Fibroblast of upper back skin (primary cell): ENCODE data around the gene C1orf105.
A peak's percentile ranks its signal among the peaks of the same experiment; 100 is the strongest.

ENCODE experiments used
- DNase-seq: peaks from one replicate; pipeline ENCODE4 v3.0.0-alpha.2; 2013

Gene C1orf105

DNA sequence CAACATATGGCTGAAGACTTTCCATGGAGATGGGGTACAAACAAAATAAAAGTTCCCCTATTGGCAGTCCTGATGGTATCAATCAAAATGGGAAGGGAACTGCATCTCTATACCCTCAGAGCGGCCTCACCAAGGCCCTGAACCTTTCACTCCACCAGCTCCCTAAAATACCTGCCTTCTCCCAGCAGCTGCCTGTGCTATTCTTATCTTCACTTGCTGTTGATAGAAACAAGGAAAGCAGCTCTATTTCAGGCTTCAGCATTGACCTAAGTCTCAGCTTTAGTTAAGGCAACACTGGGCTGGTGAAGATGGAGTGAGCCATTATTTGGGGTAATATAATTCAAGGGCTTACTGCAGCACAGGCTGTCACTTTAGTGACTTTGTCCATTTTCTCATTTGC is 45.1 kb downstream of the C1orf105 start:
- DNase-seq: no peak

DNA sequence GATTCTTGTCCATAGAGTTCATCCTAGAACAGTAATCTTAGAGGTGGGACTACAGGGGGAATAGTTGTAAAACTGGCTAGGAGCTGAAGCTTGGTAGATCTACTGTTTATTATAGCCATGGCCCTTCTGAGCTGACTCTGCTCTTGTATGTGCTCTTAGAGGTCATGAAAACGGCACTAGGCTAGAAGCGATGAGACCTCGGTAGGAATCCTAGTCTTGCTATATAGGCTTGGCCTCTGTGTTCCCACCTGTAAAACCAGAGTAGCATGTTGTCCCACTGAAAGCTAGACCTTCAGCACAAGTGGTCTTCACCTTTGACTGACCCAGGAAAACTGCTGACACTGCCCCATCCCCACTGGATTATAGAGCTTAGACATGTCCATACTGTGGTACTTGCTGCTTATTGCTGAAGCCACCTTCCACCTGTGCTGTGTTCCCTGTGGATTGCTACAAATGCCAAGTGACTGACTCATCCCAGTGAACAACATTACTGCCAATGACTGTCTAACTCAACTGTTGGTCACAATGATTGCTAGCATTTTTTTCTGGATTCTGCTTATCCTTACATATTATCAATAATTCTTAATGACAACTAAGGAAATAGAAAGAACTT is 46.4 kb downstream of the C1orf105 start:
- DNase-seq: no peak

DNA sequence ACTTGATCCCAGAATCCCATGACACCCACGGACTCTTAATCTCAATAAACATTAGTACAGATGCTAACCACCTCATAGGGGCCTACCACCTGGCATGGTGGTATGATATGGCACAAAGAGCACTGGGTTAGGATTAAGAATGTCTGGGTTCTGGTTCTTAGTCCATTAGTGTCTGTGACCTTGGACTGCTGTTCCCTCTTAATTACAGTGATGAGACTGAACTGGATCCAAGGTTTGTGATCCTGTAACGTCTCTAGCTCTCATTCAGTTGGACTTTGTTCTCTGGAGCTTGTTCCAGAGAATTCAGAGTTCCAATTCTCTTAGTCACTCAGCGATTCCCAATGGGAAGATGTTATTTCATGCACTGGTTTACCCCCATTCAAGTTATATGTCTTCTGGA is 47.0 kb downstream of the C1orf105 start:
- DNase-seq: no peak

DNA sequence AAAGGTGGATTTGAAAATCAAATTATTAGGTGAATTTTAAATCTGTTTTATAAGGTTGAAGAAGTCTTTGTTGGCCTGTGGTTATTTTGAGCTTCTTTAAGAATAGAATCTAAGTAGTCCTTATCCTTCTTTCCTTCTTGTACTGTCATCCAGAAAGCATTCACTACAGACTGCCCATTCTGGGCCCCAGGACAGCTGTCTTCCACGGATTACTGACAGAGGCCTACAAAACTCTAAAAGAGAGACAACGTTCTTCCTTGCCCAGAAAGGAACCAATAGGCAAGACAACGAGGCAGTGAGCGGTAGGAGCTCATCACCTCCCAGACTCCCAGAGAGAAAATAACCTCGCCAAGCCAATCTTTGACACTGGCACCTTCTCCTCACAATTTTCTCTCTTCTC is 47.8 kb downstream of the C1orf105 start:
- no peak for DNase-seq

DNA sequence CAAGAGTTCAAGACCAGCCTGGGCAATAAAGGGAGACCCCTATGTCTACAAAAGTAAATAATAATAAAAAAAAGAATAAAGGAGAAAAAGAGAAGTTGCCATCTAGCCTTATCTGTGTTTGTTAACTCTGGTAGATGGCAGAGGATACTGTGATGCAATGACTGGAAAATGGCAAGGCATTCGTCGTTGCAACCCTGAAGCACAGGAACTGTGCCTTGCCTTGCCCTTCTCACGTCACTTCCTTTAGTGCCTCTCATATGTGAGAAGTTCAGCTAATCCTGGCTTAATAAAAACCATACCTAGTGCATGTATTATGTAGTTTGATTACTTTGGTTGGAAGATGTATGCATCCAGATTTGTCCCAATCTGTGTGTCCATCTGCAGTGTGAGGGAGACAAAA is 49.2 kb downstream of the C1orf105 start:
- no peak for DNase-seq

DNA sequence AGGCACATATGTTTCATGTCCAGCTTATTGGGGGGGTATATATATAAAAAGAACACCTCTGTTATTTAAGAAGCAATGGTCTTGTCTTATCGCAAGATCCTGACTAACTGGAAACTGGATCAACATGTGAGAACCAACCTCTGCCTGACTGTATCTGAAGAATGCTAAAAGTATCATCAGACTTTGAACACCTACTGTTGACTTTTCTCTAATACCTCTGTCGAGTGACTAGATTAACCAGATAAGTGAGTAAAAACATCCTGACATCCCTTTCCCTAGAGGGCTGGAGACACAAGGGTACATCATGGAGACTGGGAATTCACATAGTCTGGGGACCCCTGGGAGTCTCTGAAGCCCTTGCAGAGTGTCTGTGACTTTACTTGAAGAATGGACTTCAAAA is 49.7 kb downstream of the C1orf105 start:
- no peak for DNase-seq

DNA sequence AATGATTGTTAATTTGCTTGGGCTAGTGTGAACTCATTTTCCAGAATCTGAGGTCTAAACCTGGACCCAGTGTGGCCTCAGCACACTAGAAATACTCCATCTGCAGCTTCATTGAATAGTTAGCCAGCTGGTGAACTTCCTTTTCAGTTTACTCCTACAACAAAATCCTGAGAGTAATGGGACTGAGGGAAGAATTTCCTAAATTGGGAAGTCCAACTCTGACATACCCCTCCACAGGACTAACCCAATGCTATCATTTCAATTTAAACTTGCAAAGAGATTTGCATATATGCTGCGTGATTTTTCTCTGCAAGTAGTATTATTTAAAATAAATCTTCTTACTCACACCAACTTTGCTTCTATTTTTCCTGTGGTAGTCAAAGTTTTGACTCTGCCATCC is 51.2 kb downstream of the C1orf105 start:
- DNase-seq: no peak

DNA sequence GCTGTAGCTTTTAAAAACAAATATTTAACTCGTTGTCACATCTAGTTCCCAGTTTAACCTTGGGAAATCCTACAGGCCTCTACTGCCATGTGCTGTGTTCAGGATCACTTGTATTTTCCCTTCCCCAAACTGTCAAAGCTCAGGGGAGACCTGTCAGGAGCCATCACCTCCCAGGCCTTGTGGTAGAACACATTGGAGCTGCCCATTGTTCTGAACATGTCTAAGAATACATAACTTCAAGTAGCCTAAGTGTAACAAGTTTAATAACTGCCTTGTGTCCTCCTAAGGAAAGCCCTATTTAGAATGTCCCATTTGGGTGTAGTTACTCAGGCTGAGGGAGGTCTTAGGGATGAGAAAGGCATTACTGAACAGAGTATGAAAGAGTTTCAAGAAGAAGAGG is 52.0 kb downstream of the C1orf105 start:
- no peak for DNase-seq

DNA sequence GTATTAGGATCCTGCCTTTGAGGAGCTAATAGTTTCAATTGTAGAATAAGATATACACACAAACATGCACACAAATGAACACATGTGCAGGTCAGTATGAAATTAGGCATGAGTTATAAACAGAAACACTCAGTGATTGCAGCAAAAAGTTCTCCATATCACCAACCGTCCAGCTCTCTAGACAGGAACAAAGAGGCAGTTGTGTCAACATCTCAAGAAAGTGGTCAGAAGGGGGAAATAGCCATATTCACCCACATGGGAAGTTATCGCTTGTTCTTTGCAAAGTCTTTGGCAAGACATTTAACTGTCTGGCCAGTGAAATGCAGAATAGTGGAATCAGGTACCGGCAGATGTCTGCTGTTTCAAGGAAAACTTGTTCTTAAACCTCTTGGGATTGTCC is 52.8 kb downstream of the C1orf105 start:
- DNase-seq: no peak

DNA sequence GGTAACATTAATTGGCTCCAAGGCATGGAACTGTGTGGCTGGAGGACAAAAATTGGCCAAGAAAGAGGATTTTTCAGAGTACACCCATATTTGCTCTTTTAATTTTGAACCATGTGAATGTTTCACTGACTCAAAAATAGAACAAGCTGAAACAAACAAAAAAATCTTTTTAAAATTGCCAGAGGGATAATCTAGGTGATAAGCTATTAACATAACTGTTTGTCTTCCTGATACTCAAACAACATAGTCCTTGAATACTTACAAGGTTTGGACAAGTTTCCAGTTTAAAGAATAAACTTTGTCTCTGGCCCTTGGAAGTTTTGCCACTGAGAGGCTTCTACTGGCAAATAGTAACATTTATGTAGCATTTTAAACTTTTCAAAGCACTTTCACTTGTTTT is 53.4 kb downstream of the C1orf105 start:
- no peak for DNase-seq

DNA sequence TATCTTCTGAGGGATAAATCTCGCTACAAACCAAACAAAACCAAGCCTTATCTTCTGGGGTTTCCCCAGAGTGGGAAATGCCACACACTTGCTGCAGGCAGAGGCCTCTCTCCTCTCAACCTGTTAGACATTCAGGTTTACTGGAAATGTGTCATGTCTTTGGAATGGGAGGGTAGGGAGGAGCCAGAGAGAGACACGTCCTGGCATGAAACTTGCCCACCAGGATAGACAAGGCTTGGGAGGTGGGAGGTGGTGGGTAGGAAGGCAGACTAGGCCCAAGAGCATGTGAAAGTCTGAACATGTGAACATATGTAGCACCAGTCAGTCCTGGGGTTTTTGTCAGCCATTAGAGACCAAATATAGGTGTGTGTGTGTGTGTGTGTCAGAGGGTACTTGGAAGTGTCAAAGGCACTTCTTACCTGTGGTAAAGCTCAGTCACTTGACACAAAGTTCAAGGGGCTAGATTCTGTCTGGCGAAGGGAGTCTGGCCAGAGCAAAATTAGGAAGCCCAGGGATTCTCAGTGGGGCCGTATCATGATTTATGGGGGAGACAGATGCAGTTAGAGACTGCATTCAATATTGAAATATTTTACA is 55.8 kb downstream of the C1orf105 start:
- DNase-seq: no peak

DNA sequence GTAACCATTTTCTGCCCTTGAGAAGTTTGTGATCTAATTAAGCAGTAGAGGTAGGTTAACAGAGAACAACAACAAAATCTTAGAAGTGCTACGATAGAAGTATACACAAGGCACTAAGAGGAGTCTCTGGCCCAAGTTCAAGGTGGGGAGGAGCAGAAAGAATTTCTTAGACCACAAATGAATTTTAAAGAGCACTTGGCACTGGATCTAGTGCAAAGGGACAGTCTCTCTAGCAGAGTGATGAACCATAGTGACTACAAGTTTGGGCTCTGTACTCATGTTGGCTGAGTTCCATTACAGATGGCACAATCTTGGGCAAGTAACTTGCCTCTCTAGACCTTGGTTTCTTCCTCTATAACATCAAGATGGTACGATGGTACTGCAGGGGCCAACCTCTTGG is 56.7 kb downstream of the C1orf105 start:
- DNase-seq: no peak

DNA sequence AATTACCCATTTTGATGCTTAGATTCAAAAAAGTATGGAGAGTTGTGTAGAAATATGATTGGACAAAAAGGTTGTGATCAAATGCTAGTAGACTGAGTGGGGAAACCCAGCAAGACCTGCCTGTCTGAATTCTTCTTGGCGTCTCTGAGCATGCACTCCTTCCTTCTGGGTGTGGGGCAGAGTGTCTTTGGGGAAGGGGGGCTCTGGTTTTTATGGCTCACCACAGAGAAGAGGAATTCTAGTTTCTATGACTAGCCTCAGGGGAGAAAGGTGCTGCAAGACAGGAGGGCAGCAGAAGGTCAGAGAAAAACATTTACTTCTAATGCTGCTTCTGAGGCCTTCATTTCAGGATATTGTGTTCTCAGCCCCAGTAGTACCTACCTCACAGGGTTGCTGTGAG is 57.3 kb downstream of the C1orf105 start:
- no peak for DNase-seq

DNA sequence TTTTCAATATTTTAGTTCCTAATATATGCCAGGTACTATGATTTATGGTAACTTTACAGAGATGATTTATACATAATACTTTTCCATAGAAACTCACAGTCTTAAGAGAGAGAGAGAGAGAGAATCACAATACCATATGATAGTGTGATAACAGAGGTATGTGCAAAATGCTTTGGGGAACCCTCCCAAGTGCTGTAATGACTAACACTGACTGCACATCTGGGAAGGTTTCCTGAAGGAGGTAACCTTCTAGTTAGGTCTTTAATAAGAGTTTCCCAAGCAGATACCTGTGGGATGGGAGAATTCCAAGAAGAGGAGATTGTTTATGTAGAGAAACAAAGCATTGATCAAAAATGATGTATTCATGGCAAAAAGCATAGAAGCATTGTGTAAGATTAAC is 58.0 kb downstream of the C1orf105 start:
- DNase-seq: peak; percentile 8

DNA sequence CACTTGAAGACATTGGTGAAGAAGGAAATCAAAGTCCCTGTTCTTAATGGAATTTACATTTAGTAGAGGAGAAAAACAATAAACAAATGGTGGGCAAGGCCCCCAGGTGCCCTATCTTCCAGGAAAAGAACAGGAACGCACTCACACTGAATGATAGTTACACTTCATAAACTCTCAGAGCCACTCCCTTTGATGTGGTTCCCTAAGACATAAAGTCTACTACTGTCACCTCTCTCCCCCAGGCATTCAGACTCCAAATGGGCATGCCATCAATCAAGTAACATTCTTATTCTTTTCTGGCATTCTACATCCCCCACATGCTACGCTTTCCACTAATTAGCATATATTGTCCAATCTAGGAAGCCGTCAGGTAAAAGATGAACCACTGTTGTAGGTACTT is 59.9 kb downstream of the C1orf105 start:
- no peak for DNase-seq

DNA sequence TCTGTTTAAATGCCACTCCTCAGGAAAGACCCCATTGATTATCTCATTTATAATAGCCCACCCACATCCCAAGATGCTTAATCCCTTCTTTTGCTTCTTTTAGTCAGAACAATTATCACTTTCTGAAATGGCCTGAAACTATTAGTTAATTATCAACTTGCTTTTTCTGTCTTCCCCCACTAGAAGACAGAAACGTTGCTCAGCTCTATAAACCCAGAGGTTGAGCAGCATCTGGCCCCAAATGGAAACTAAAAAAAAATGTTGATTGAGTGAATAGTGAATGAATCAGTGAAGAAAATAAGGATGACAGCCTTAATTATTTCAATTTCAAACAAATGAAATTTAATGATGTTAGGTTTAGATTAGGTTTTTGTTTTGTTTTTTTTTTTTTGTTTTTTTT is 61.6 kb downstream of the C1orf105 start:
- DNase-seq: no peak

DNA sequence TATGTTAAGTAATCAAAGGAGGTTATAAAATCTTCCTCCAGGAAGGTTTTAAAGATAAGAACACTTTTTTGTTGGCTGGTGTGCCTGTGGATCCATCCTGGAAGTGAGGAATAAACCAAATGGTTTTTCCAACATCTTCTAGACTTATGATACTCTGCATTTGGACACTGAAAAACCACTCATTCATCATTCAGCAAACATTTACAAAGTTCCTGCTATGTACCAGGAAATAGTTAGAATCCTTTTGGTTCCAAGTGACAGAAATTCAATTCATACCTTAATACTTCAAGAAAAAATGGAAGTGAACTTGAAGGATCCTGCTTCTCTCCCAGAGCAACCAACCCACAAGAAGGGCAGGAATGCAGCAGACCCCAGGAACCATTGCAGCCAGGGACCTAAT is 63.0 kb downstream of the C1orf105 start:
- DNase-seq: peak; percentile 5

DNA sequence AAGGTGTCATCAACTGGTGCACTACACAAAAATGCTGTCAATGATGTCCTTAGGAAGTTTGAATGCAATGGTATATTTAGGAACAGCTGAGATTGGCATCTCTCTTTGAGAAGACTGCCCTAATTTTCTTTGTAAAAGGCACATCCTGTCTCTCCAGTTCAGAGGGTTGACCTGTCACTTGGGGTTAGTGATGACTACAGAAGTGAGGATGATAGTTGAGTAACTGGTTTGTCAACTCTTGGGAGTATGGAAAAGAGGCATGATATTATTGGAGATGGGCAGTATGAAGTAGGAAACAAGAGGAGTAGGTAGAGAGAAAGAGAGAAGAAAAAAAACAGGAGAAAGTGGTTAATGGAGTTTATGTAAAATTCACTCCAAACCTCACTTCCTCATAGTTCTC is 63.8 kb downstream of the C1orf105 start:
- DNase-seq: no peak

DNA sequence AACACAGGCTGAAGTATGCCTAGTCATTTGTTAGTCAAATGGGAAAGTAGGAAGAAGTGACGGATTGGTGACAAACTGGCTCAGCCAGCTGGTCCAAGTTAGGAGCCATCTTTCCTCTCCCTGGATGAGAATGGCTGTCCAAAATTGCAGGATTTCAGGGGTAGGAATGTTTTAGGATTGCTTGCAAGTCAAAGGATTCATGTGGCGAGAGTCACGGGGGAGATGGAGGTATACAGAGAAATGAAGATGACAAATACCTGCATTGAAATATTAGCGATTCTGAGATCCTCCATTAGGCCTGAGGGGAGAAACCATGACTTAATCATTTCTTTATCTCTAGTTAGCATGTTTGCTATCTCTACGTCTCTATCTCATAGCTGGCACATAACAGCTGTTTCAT is 65.1 kb downstream of the C1orf105 start:
- DNase-seq: no peak

DNA sequence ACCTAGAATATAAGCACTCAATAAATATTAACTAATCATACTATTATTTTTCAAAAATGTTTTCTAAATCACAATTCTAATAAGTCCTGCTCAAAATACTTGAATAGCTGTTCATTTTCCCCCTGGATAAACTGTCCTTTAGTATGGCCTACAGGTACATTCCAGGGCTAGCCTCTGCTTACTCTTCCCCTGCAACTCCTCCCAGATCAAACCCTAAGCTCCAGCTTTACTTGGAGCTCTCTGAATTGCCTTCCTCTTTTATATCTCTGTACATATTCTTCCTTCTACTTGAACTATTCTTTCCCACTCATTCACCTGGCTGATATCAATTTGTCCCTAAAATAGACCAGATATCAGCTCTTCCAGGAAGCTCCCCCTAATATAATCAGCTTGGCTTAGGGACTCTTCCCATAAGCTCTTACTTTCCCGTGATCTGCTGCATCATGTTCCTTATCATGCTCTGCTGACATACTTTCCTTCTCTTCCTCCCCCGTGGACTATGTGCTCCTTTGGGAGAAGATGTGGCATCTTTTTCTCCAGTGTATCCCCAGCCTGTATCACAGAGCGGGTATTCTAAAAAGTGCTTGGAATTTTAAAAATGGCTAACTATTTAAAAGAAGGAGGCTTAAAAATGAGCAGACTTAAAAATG is 66.4 kb downstream of the C1orf105 start:
- DNase-seq: no peak

DNA sequence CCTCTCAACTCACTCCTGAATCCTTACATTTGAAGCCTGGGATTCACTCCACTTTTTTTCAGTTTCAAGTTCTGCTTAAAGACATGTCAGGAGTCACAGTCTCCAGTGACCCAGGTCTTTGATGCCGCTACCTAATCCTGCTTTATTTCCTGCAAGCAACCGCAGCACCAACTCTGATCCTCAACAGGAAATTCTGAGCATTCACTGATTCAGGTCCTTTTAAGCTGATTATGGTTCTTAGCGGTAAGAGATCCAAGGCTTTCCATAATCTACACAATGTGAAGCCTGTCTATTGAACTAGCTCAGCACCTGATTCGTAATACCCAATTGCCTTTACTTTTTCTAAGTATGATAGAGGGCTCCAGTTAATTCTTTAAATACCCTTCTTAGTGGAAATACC is 67.1 kb downstream of the C1orf105 start:
- DNase-seq: no peak

DNA sequence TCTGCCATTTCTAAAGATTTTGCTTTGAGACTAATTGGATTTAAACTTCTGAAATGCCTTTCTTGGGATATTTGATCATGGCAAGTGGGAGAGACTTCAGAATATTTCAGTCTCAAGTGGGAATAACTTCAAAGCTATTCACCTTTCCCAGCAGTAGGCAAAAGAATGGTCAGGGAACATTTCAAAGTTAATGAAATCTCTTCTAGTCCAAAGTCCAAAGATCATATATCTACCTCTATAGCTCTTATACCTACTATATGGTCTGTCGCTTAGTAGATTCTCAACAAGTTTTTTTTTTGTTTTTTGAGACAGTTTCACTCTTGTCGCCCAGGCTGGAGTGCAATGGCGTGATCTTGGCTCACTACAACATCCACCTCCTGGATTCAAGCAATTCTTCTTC is 67.9 kb downstream of the C1orf105 start:
- DNase-seq: no peak

DNA sequence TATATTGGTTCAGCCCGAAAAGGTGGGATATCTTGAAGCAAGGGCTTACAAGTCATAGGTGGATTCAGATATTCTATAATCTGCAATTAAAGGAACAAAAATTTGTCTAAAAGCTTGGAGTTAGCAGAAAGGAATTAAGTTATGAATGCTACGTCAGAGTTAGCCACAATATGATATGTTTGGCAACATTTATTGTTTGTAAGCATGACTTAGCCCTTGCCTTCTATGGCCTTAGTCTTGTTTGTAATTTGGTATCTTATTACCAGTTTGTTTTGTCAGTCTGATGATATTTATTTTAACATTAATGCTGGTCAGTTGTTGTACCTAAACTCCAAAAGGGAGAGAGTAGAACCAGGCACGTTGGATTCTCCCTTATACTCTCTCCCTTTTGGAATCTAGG is 69.4 kb downstream of the C1orf105 start:
- no peak for DNase-seq

DNA sequence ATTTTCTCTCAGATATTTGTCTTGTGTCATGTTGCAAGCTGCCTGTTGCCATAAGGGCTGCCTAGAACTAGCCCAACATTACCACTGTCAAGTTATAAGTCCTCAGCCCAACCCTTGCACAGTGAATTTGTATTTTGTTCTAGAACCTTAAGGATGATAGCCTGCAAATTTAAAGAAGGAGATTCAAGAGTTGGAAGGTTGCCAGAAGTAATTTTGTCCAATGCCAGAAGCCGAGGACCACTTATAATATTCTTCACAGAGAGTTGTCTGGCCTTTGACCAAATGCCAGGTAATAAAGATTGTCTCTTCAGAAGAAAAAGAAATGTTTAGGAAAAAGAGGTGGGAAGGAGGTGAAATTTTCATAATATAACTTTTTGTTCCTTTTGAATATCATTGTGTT is 71.9 kb downstream of the C1orf105 start:
- no peak for DNase-seq

DNA sequence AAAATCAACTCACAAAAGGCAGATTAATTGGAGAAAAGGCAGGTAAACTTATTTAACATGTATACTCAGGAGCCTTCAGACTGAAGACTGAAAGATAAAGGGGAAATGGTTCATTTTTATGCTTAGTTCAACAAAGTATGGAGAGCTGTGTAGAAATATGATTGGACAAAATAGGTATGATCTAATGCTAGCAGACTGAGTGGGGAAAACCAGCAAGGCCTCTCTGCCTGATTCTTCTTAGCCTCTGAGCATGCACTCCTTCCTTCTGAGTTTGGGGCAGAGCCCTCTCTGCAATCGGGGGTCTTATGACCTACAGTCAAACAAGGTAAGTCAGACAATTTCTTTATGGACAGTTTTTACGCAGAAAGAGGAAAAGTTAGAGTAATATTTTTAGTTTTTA is 73.7 kb downstream of the C1orf105 start:
- DNase-seq: no peak
